RWPE1 (cell line): ENCODE data around the gene MDFIC.

Experiments
- CTCF ChIA-PET: fragments of 350-600 bp; sonication (Branson Sonifier 250); formaldehyde crosslinking; extraction: SDS; loops from one replicate; lab custom pipeline; 2021; lab: Yijun Ruan, JAX
- POLR2A ChIA-PET: fragments of 400-600 bp; formaldehyde crosslinking; extraction: SDS; loops from one replicate; lab custom pipeline; 2020; ENCODE audit warnings: antibody characterized with exemption; ENCODE audit not compliant: low non-redundant PET; lab: Yijun Ruan, JAX
- DNase-seq: peaks from one replicate; pipeline ENCODE4 v3.0.0; 2012; ENCODE audit warnings: low spot score
- H3K27ac ChIP-seq: fragments of 450-650 bp; 2 replicates; pipeline ENCODE4 v1.5.1; 2017
- TF ChIP-seq, protein P1 (sequence below): fragments of 450-650 bp; conservative IDR thresholded peaks from 2 replicates; pipeline ENCODE4 v1.5.1; 2017; ENCODE audit warnings: low read depth, mild to moderate bottlenecking

The MDFIC gene

GRCh38 chr7:114953724-114954123 is 31.8 kb downstream of the MDFIC start:
- CTCF ChIA-PET, result interaction anchor here (0.6 kb wide), 2 partner anchors 20 to 100 kb away, joined by 3 read pairs; no protein-coding TSS in a partner anchor
- POLR2A ChIA-PET, result no interaction called here
- H3K27ac ChIP-seq, result no peak overlapping the region
- TF ChIP-seq, protein P1, sequence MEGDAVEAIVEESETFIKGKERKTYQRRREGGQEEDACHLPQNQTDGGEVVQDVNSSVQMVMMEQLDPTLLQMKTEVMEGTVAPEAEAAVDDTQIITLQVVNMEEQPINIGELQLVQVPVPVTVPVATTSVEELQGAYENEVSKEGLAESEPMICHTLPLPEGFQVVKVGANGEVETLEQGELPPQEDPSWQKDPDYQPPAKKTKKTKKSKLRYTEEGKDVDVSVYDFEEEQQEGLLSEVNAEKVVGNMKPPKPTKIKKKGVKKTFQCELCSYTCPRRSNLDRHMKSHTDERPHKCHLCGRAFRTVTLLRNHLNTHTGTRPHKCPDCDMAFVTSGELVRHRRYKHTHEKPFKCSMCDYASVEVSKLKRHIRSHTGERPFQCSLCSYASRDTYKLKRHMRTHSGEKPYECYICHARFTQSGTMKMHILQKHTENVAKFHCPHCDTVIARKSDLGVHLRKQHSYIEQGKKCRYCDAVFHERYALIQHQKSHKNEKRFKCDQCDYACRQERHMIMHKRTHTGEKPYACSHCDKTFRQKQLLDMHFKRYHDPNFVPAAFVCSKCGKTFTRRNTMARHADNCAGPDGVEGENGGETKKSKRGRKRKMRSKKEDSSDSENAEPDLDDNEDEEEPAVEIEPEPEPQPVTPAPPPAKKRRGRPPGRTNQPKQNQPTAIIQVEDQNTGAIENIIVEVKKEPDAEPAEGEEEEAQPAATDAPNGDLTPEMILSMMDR, result no peak
- DNase-seq, result no peak

DNA sequence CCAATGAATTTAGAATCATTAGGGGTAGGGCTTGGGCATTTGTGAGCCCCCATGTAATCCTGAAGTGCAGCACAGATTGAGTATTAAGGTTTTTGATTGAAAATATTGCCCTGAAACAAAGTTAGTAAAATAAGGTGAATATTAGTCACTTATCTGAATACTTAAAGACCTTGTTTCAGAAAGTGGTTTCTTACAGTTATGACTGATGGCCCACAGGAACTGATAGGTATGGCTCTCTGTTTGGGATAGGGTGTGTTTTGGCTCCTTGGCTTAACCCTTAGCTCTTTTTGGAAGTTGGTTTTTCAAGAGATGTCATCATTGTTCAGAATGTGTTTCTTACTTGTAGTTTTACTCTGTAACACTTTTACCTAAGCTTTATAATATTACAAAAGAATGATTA is 34.8 kb downstream of the MDFIC start:
- no peak overlapping the region for H3K27ac ChIP-seq
- POLR2A ChIA-PET, result no interaction called here
- CTCF ChIA-PET, result interaction anchor here (0.6 kb wide), 1 partner anchor 1476 kb away, joined by 3 read pairs; no protein-coding TSS in a partner anchor
- TF ChIP-seq, protein P1, result no peak
- no peak for DNase-seq

- DNase-seq, result no peak
- TF ChIP-seq, protein P1, result no peak
- no peak overlapping the region for H3K27ac ChIP-seq
- POLR2A ChIA-PET, result no interaction called here
- CTCF ChIA-PET, result interaction anchor here (0.6 kb wide), 1 partner anchor 1477 kb away, joined by 3 read pairs; no protein-coding TSS in a partner anchor
These were observed 35.5 kb downstream of the MDFIC start for GRCh38 chr7:114957444-114957843.

DNA sequence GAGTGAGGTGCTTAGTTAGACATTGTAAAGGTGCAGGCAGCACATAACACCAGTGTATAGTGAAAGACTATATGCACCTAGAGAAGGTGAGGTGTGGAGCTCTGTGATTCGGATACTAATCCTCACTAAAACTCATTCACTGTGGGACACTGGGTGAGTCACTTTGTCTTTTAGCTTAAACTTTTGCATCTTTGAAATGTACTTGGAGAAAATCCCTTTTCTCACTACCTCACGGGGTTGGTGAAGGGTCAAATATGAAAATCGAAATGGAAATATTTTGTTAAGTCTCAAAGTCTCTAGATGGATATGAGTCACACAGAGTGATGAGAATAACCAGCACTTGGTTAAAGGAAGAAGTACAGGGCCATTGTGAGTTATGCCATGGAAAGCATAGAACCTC is 38.0 kb downstream of the MDFIC start:
- CTCF ChIA-PET, result interaction anchor here (0.6 kb wide), 2 partner anchors 783 to 1177 kb away, joined by 3 to 4 read pairs; no protein-coding TSS in a partner anchor
- no peak overlapping the region for H3K27ac ChIP-seq
- DNase-seq, result no peak
- POLR2A ChIA-PET, result no interaction called here
- TF ChIP-seq, protein P1, result no peak

- POLR2A ChIA-PET, result no interaction called here
- DNase-seq, result no peak
- H3K27ac ChIP-seq, result no peak overlapping the region
- CTCF ChIA-PET, result no interaction called here
- TF ChIP-seq, protein P1, result no peak
These were observed 40.5 kb downstream of the MDFIC start for GRCh38 chr7:114962441-114962840.

GRCh38 chr7:114966156-114966555 is 44.3 kb downstream of the MDFIC start:
- H3K27ac ChIP-seq, result no peak overlapping the region
- ChIA-PET CTCF (no interaction called here), POLR2A (no interaction called here)
- no peak for DNase-seq
- TF ChIP-seq, protein P1, result no peak
